ENCODE results near the gene ACOT11. TPM values are rescaled to one million over a fixed set of nuclear protein-coding genes. Genes with fewer than 3 reads are reported as not detected.

ACOT11 gene
- total RNA-seq, 1 donor from 2014 or later, result 3.1 TPM

DNA sequence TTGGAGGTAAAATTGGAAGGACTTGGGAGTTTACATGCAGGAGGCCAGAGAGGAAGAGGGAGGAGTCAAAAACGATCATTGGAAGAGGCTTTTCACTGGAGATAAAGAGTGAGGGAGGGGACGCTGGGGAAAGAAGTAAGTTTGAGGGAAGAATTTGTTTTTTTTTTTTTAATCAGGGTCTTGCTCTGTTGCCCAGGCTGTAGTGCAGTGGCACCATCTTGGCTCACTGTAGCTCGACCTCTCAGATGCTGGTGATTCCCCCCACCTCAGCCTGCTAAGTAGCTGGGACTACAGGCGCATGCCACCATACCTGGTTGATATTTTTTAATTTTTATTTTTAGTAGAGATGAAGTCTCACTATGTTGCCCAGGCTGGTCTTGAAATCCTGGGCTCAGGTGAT, 92.3 kb downstream of the ACOT11 start:
- no peak overlapping the region for H3K27ac Mint-ChIP-seq (ENCODE audit: unreplicated experiment)
- no peak for TF ChIP-seq CTCF (conservative IDR thresholded peaks at IDR 0.05)
- peaks cover 5% of the 10 kb centered on the region for H3K36me3 Mint-ChIP-seq (ENCODE audit: low read depth)
- H3K4me1 Mint-ChIP-seq, result no peaks in the 10 kb centered on the region
- no peak overlapping the region for H3K4me3 Mint-ChIP-seq
- H3K27me3 Mint-ChIP-seq (ENCODE audit: low read depth), result no peaks in the 10 kb centered on the region
- H3K9me3 Mint-ChIP-seq, result peaks cover 5% of the 10 kb centered on the region
- no peak for DNase-seq (ENCODE audit: low read depth, low spot score)

DNA sequence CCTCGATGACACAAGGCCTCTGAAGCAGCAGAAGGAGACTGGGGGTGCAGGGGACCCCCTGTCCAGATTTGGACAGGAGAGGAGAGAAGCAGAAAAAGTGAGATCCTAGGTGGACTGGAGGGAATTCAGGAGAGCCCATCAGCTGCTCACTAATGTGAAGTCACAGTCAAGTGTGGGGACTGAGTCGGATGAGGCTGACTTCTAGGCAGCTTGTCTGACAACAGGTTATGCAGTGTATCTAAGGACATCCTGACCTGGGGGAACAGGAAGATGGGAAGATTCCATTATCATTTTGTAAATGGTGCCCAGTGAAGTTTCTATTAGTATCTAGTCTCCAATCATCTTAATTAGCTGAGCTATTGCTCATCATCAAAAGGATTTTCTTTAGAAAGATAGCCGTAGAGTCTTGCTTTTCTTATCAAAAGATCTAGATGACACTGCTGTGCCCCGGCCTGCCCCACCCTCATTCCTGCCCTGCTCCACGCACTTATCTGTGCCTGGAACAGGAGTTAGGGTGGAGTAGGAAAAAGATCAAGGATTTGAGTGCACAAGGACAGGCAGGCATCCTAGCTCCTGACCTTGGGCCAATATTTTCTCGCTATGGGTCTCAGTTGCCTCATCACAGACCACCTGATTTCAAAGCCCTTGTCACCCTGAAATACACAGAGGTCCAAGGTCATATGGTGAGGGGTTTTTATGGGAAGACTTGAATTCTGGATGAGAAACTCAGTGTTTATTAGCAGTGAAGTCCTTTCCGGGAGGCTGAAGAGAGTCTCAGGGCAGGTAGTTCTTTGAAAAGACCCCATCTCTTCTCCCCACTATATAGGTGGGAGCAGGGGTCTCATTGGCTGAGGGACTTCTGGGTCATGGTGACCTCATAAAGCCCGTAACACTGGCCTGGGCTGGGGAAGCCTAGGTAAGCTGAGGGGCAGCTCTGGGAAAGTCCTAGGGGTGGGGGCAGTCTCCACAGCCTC, 93.1 kb downstream of the ACOT11 start, which contains the start of gene MROH7:
TSS of gene MROH7 (plus strand) at position 924 of the 974 bp plus-strand sequence. CDS start 11,141 bp downstream, outside the sequence.
- no peaks in the 10 kb centered on the region for H3K4me1 Mint-ChIP-seq
- peaks cover 5% of the 10 kb centered on the region for H3K36me3 Mint-ChIP-seq (ENCODE audit: low read depth)
- TF ChIP-seq CTCF (conservative IDR thresholded peaks at IDR 0.05), result no peak
- peaks cover 5% of the 10 kb centered on the region for H3K9me3 Mint-ChIP-seq
- H3K27ac Mint-ChIP-seq (ENCODE audit: unreplicated experiment), result no peak within 1 kb of the TSS
- H3K4me3 Mint-ChIP-seq, result no peak within 1 kb of the TSS
- no peaks in the 10 kb centered on the region for H3K27me3 Mint-ChIP-seq (ENCODE audit: low read depth)
- no peak for DNase-seq (ENCODE audit: low read depth, low spot score)

- H3K27me3 Mint-ChIP-seq (ENCODE audit: low read depth), result no peaks in the 10 kb centered on the region
- peaks cover 5% of the 10 kb centered on the region for H3K36me3 Mint-ChIP-seq (ENCODE audit: low read depth)
- TF ChIP-seq CTCF (conservative IDR thresholded peaks at IDR 0.05), result no peak
- H3K4me3 Mint-ChIP-seq, result no peak overlapping the region
- H3K9me3 Mint-ChIP-seq, result peaks cover 5% of the 10 kb centered on the region
- no peak for DNase-seq (ENCODE audit: low read depth, low spot score)
- H3K27ac Mint-ChIP-seq (ENCODE audit: unreplicated experiment), result no peak overlapping the region
- H3K4me1 Mint-ChIP-seq, result no peaks in the 10 kb centered on the region
Measured at GRCh38 chr1:54643736-54644135, 95.7 kb downstream of the ACOT11 start.

GRCh38 chr1:54645806-54646676, 98.0 kb downstream of the ACOT11 start:
- no peak for DNase-seq (ENCODE audit: low read depth, low spot score)
- H3K9me3 Mint-ChIP-seq, result peaks cover 5% of the 10 kb centered on the region
- TF ChIP-seq CTCF (conservative IDR thresholded peaks at IDR 0.05), result no peak
- no peak overlapping the region for H3K4me3 Mint-ChIP-seq
- peaks cover 5% of the 10 kb centered on the region for H3K36me3 Mint-ChIP-seq (ENCODE audit: low read depth)
- no peak overlapping the region for H3K27ac Mint-ChIP-seq (ENCODE audit: unreplicated experiment)
- H3K27me3 Mint-ChIP-seq (ENCODE audit: low read depth), result peaks cover 8% of the 10 kb centered on the region
- H3K4me1 Mint-ChIP-seq, result peaks cover 9% of the 10 kb centered on the region

- peaks cover 10% of the 10 kb centered on the region for H3K27me3 Mint-ChIP-seq (ENCODE audit: low read depth)
- H3K9me3 Mint-ChIP-seq, result no peaks in the 10 kb centered on the region
- peaks cover 13% of the 10 kb centered on the region for H3K4me1 Mint-ChIP-seq
- H3K36me3 Mint-ChIP-seq (ENCODE audit: low read depth), result no peaks in the 10 kb centered on the region
- H3K27ac Mint-ChIP-seq (ENCODE audit: unreplicated experiment), result no peak overlapping the region
- H3K4me3 Mint-ChIP-seq, result no peak overlapping the region
- no peak for TF ChIP-seq CTCF (conservative IDR thresholded peaks at IDR 0.05)
- DNase-seq (ENCODE audit: low read depth, low spot score), result no peak
Measured at GRCh38 chr1:54649130-54649898, 101.3 kb downstream of the ACOT11 start.
